WTC11 (cell line): Measurements from ENCODE around the gene MOB4. TPM values are rescaled to one million over a fixed set of nuclear protein-coding genes. Genes with fewer than 3 reads are reported as not detected.

Experiments used
- ATAC-seq: fragments of 200-7000 bp; cut with Tn5 transposase; 2 replicates; pipeline ENCODE4 v1.10.0; 2021; ENCODE audit warnings: mild to moderate bottlenecking, moderate library complexity
- CTCF ChIA-PET: fragments of 300-600 bp; sonication (Branson Sonifier 250); formaldehyde crosslinking; loops from one replicate; lab custom pipeline; 2021; ENCODE audit warnings: antibody characterized with exemption; lab: Charles Lee
- POLR2A ChIA-PET: fragments of 350-600 bp; sonication (Branson Sonifier 250); formaldehyde crosslinking; loops from one replicate; lab custom pipeline; 2021; ENCODE audit warnings: antibody characterized with exemption; lab: Charles Lee
- DNase-seq: peaks from one replicate; pipeline ENCODE4 v3.0.0; 2021; ENCODE audit warnings: low spot score
- H3K27ac Mint-ChIP-seq: 2 replicates; pipeline ENCODE4 v1.8.0; 2021; ENCODE audit warnings: mixed read lengths
- H3K27me3 Mint-ChIP-seq: 2 replicates; pipeline ENCODE4 v1.8.0; 2021; ENCODE audit warnings: low read depth, mild to moderate bottlenecking, moderate library complexity, mixed read lengths
- H3K36me3 Mint-ChIP-seq: 2 replicates; pipeline ENCODE4 v1.8.0; 2021; ENCODE audit warnings: mixed read lengths
- H3K4me1 Mint-ChIP-seq: 2 replicates; pipeline ENCODE4 v1.8.0; 2022; ENCODE audit warnings: mixed read lengths
- H3K4me3 Mint-ChIP-seq: 2 replicates; pipeline ENCODE4 v1.8.0; 2021; ENCODE audit warnings: mild to moderate bottlenecking, moderate library complexity, mixed read lengths
- H3K9me3 Mint-ChIP-seq: 2 replicates; pipeline ENCODE4 v1.8.0; 2021; ENCODE audit warnings: mixed read lengths
- ESRRA ChIP-seq: sonication (generic); formaldehyde crosslinking; IDR thresholded peaks from 2 replicates; pipeline ENCODE4 v1.8.1; 2022; ENCODE audit warnings: mild to moderate bottlenecking, missing genetic modification reagents, borderline replicate concordance
- HMGXB4 ChIP-seq: sonication (generic); formaldehyde crosslinking; IDR thresholded peaks from 2 replicates; pipeline ENCODE4 v1.8.1; 2023; ENCODE audit warnings: mild to moderate bottlenecking, moderate library complexity, missing genetic modification reagents
- IRF1 ChIP-seq: sonication (generic); formaldehyde crosslinking; IDR thresholded peaks from 2 replicates; pipeline ENCODE4 v1.8.0; 2023; ENCODE audit warnings: missing genetic modification reagents
- NR1H2 ChIP-seq: sonication (generic); formaldehyde crosslinking; IDR thresholded peaks from 2 replicates; pipeline ENCODE4 v1.9.0; 2021; ENCODE audit warnings: mild to moderate bottlenecking, moderate library complexity, missing genetic modification reagents
- NR2C2 ChIP-seq: sonication (generic); formaldehyde crosslinking; IDR thresholded peaks from 2 replicates; pipeline ENCODE4 v1.8.0; 2022; ENCODE audit warnings: mild to moderate bottlenecking, missing genetic modification reagents
- NR3C1 ChIP-seq: sonication (generic); formaldehyde crosslinking; conservative IDR thresholded peaks from 2 replicates; pipeline ENCODE4 v1.8.1; 2023; ENCODE audit warnings: low read depth, mild to moderate bottlenecking, missing genetic modification reagents
- PRDM15 ChIP-seq: sonication (generic); formaldehyde crosslinking; IDR thresholded peaks from 2 replicates; pipeline ENCODE4 v1.8.0; 2022; ENCODE audit warnings: missing genetic modification reagents
- PREB ChIP-seq: sonication (generic); formaldehyde crosslinking; IDR thresholded peaks from 2 replicates; pipeline ENCODE4 v1.8.1; 2022; ENCODE audit warnings: mild to moderate bottlenecking, missing genetic modification reagents, moderate library complexity, borderline replicate concordance
- PRRX2 ChIP-seq: fragments of 250-450 bp; sonication (Bioruptor Pico); IDR thresholded peaks from 2 replicates; pipeline ENCODE4 v1.8.0; 2021; ENCODE audit warnings: mild to moderate bottlenecking
- RELA ChIP-seq: sonication (generic); formaldehyde crosslinking; IDR thresholded peaks from 2 replicates; pipeline ENCODE4 v1.8.1; 2022; ENCODE audit warnings: missing genetic modification reagents, mild to moderate bottlenecking, borderline replicate concordance
- RORB ChIP-seq: fragments of 250-450 bp; sonication (Bioruptor Pico); IDR thresholded peaks from 2 replicates; pipeline ENCODE4 v1.9.0; 2021; ENCODE audit warnings: mild to moderate bottlenecking
- SOX15 ChIP-seq: fragments of 250-450 bp; sonication (Bioruptor Pico); IDR thresholded peaks from 2 replicates; pipeline ENCODE4 v1.9.0; 2021; ENCODE audit warnings: mild to moderate bottlenecking
- STAT6 ChIP-seq: sonication (generic); formaldehyde crosslinking; conservative IDR thresholded peaks from 2 replicates; pipeline ENCODE4 v1.8.1; 2023; ENCODE audit warnings: mild to moderate bottlenecking, low read depth, missing genetic modification reagents, moderate library complexity
- ZNF121 ChIP-seq: sonication (generic); formaldehyde crosslinking; IDR thresholded peaks from 2 replicates; pipeline ENCODE4 v1.8.0; 2023; ENCODE audit warnings: missing genetic modification reagents
- ZNF232 ChIP-seq: sonication (generic); formaldehyde crosslinking; IDR thresholded peaks from 2 replicates; pipeline ENCODE4 v1.8.0; 2022; ENCODE audit warnings: mild to moderate bottlenecking, missing genetic modification reagents
- ZNF281 ChIP-seq: sonication (generic); formaldehyde crosslinking; IDR thresholded peaks from 2 replicates; pipeline ENCODE4 v1.8.0; 2023; ENCODE audit warnings: mild to moderate bottlenecking, missing genetic modification reagents
- ZNF396 ChIP-seq: fragments of 250-450 bp; sonication (Bioruptor Pico); IDR thresholded peaks from 2 replicates; pipeline ENCODE4 v1.8.0; 2021; ENCODE audit warnings: mild to moderate bottlenecking, moderate library complexity, borderline replicate concordance
- total RNA-seq: library from RNA; stranded (reverse); gene quantifications from 3 replicates; pipeline ENCODE4 v1.2.3, GENCODE V29; 2021

The MOB4 gene
- total RNA-seq, 1 experiment from 2014 or later, result 47.8 TPM

- H3K9me3 Mint-ChIP-seq, result no peaks in the 10 kb centered on the region
- POLR2A ChIA-PET, result interaction anchor here (0.5 to 3.3 kb wide), 8 partner anchors 10 to 589 kb away, joined by 3 to 64 read pairs (median 4); partner anchors contain the start of genes COQ10B, HSPD1 and HSPE1
- no peak for DNase-seq
- no peaks in the 10 kb centered on the region for H3K27me3 Mint-ChIP-seq
- peaks cover 6% of the 10 kb centered on the region for H3K36me3 Mint-ChIP-seq
- ATAC-seq, result no peak
- CTCF ChIA-PET, result interaction anchor here (0.6 kb wide), 1 partner anchor 84 kb away, joined by 3 read pairs; no protein-coding TSS in a partner anchor
- peak overlapping the region; percentile 95 for H3K27ac Mint-ChIP-seq
- peak overlapping the region; percentile 99 for H3K4me3 Mint-ChIP-seq
- H3K4me1 Mint-ChIP-seq, result peaks cover 41% of the 10 kb centered on the region
- TF ChIP-seq PRRX2 (CRISPR knock-in tag) (no peak), NR1H2 (CRISPR knock-in tag) (no peak), SOX15 (CRISPR knock-in tag) (no peak), ZNF121 (CRISPR knock-in tag) (no peak), PREB (CRISPR knock-in tag) (no peak), ZNF232 (CRISPR knock-in tag) (no peak)
These were observed 539 bp upstream of the MOB4 start for GRCh38 chr2:197515315-197515738.

- CTCF ChIA-PET, result interaction anchor here (1.1 kb wide), 1 partner anchor 83 kb away, joined by 3 read pairs; no protein-coding TSS in a partner anchor
- TF ChIP-seq HMGXB4 (CRISPR knock-in tag) (no peak), ESRRA (0 out of 2 replicates have a peak, but pooled peaks have one; percentile 8), STAT6 (CRISPR knock-in tag) (0 out of 2 replicates have a peak, but pooled peaks have one; percentile 22), PRDM15 (CRISPR knock-in tag) (peak; percentile 56), NR3C1 (CRISPR knock-in tag) (no peak)
- DNase-seq (no peak), ATAC-seq (peak; percentile 49)
- Mint-ChIP-seq H3K4me3 (peak overlapping the region; percentile 99), H3K36me3 (peaks cover 16% of the 10 kb centered on the region), H3K27me3 (no peaks in the 10 kb centered on the region), H3K9me3 (peaks cover 6% of the 10 kb centered on the region), H3K27ac (peak overlapping the region; percentile 95), H3K4me1 (peaks cover 48% of the 10 kb centered on the region)
- POLR2A ChIA-PET, result interaction anchor here (1.0 to 3.3 kb wide), 8 partner anchors 11 to 83 kb away, joined by 3 to 64 read pairs (median 5); partner anchors contain the start of genes COQ10B, HSPD1, HSPE1 and SF3B1
These were observed 511 bp downstream of the MOB4 start for GRCh38 chr2:197516393-197516761.

- POLR2A ChIA-PET, result interaction anchor here (2.7 to 3.3 kb wide), 2 partner anchors 11 to 17 kb away, joined by 14 to 64 read pairs; partner anchors contain the start of genes HSPD1 and HSPE1
- no peak for TF ChIP-seq ZNF396 (CRISPR knock-in tag)
- TF ChIP-seq RELA (CRISPR knock-in tag), result no peak
- TF ChIP-seq RORB, result no peak
- TF ChIP-seq NR2C2 (CRISPR knock-in tag), result no peak
- no peak for TF ChIP-seq ZNF232 (CRISPR knock-in tag)
- no peak for TF ChIP-seq ZNF281 (CRISPR knock-in tag)
- no peak for TF ChIP-seq IRF1 (CRISPR knock-in tag)
- TF ChIP-seq, all 79 proteins: peak for 0
- H3K27ac Mint-ChIP-seq, result no peak overlapping the region
- DNase-seq (no peak), ATAC-seq (no peak)
- CTCF ChIA-PET, result no interaction called here
- peak overlapping the region; percentile 99 for H3K4me3 Mint-ChIP-seq
- peaks cover 21% of the 10 kb centered on the region for H3K36me3 Mint-ChIP-seq
- H3K27me3 Mint-ChIP-seq, result no peaks in the 10 kb centered on the region
- peaks cover 10% of the 10 kb centered on the region for H3K9me3 Mint-ChIP-seq
- peaks cover 53% of the 10 kb centered on the region for H3K4me1 Mint-ChIP-seq
These were observed 1.3 kb downstream of the MOB4 start for GRCh38 chr2:197517150-197517549.
